Thymus (tissue), 11 donors: ENCODE measurements around the gene ETS1. TPM values are rescaled to one million over a fixed set of nuclear protein-coding genes. Genes with fewer than 3 reads are reported as not detected.

Experiments
- DNase-seq, 9 donors: peaks; one replicate each; pipeline ENCODE4 v3.0.0-alpha.2; 2013; ENCODE audit warnings: low spot score in 9 of 9, low read depth in 6 of 9, missing footprints in 1 of 9
- H3K27ac ChIP-seq, 2 donors: one replicate each; pipeline ENCODE4 v1.5.1; 2013; ENCODE audit warnings: control low read depth in 1 of 2, low read depth in 1 of 2, low read length in 1 of 2, mild to moderate bottlenecking in 1 of 2, moderate library complexity in 1 of 2
- H3K27me3 ChIP-seq, 2 donors: one replicate each; pipeline ENCODE4 v1.5.1; 2013; ENCODE audit warnings: low read length in 1 of 2; ENCODE audit not compliant: control insufficient read depth in 2 of 2, insufficient read depth in 1 of 2
- H3K36me3 ChIP-seq, 2 donors: one replicate each; pipeline ENCODE4 v1.5.1; 2013; ENCODE audit warnings: low read length in 1 of 2, mild to moderate bottlenecking in 1 of 2, moderate library complexity in 1 of 2; ENCODE audit not compliant: control insufficient read depth in 2 of 2, insufficient read depth in 2 of 2
- H3K4me1 ChIP-seq, 2 donors: one replicate each; pipeline ENCODE4 v1.5.1; 2013; ENCODE audit warnings: low read length in 2 of 2; ENCODE audit not compliant: control insufficient read depth in 2 of 2, insufficient read depth in 2 of 2
- H3K4me3 ChIP-seq, 2 donors: one replicate each; pipeline ENCODE4 v1.5.1; 2013; ENCODE audit warnings: low read length in 2 of 2, control low read depth in 1 of 2, mild to moderate bottlenecking in 1 of 2
- H3K9me3 ChIP-seq, 2 donors: one replicate each; pipeline ENCODE4 v1.5.1; 2013; ENCODE audit warnings: low read length in 1 of 2, mild to moderate bottlenecking in 1 of 2; ENCODE audit not compliant: control insufficient read depth in 2 of 2, insufficient read depth in 1 of 2
- WGBS: extraction: QIAGEN DNeasy Blood & Tissue Kit; methylation state at CpG from one replicate; pipeline ENCODE4 v1.1.7; 2013; 5-methylcytosine and 5-hydroxymethylcytosine counted together
- polyA plus RNA-seq: library from polyadenylated mRNA; stranded (reverse); fragments of 200-250 nt; gene quantifications from one replicate; pipeline ENCODE4 v1.2.3, GENCODE V29; 2013
- total RNA-seq: library from RNA; stranded (reverse); fragments of 120-200 nt; gene quantifications from one replicate; pipeline ENCODE4 v1.2.4, GENCODE V29; 2013
- donor health status: healthy.

Gene ETS1
- total and polyA plus RNA-seq, 2 donors: 171 to 223 TPM

DNA sequence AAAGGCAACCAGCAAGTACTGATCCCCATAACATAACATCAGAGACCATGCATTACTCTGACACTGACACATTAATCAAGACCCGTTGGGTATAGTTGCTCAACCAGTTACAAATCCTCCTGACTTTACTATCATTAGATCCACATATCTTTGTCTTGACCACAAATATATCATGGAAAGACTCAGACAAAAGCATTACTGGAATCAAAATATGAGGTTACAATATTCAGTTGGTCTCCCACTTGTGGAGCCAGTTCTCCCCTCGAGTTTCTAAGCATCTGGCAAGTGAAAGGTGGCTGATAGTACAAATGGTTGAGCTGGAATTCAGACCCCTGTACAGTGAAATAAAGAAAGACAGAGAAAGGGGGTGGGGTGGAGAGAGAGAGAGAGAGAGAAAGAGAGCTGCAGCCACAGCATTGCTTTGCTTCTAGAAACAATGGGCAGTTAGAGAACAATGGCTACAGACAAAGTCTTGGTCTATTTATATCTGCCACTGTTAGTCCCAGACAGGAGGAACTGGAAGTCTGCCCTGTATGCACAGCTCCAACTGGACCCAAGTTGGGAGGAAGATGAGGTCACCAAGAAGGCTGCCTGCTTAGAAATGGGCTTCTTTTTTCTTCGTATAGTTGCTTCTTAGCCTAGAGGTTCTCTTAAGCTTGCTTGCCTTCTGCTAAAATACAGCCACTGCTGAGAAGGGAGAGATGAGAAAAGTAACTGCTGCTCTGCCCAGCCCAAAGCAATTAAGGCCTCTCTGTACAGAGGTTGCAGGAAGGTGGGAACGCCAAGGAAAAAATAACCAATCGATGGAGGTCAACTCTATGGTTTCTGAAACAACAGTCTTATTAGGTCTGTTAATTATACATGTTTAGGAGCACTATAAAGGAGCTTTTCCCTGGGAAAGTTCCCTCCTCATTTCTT, 85.5 kb downstream of the ETS1 start:
- no peaks in the 10 kb centered on the region for H3K9me3 ChIP-seq
- H3K27me3 ChIP-seq: no peaks in the 10 kb centered on the region
- 86% methylated on average over 5 of the region's 5 CpGs for WGBS
- H3K4me3 ChIP-seq: peak overlapping the region in 1 of 2 donors; percentile 24
- peaks cover 71 to 95% of the 10 kb centered on the region in 2 donors for H3K4me1 ChIP-seq
- H3K27ac ChIP-seq: peak overlapping the region; percentile 10 to 33
- peaks cover 44 to 94% of the 10 kb centered on the region in 2 donors for H3K36me3 ChIP-seq
- DNase-seq: no peak

DNA sequence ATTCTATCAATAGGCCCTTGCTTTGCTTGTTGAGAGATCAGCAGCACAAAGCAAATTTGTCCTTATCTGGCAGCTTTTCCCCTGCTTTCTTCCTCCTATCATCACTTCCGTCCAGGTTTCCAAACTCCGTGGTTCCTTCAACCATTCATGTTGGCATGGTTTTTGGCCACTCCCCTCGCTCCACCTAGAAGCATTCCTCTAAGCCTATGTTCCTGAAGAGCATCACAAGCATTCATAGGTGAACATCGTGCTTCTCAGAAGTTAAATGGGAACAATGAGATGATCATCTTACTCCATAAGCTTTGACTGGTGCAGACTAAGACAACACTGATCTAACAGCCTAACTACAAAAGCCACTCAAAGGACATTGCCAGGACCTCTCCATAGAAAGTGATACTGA, 86.3 kb downstream of the ETS1 start:
- H3K27ac ChIP-seq: peak overlapping the region; percentile 48 to 64
- H3K4me3 ChIP-seq: peak overlapping the region in 1 of 2 donors; percentile 8
- WGBS: 90% methylated on average over 4 of the region's 4 CpGs
- no peaks in the 10 kb centered on the region for H3K27me3 ChIP-seq
- DNase-seq: no peak
- H3K9me3 ChIP-seq: no peaks in the 10 kb centered on the region
- peaks cover 74 to 96% of the 10 kb centered on the region in 2 donors for H3K4me1 ChIP-seq
- peaks cover 44 to 94% of the 10 kb centered on the region in 2 donors for H3K36me3 ChIP-seq

DNA sequence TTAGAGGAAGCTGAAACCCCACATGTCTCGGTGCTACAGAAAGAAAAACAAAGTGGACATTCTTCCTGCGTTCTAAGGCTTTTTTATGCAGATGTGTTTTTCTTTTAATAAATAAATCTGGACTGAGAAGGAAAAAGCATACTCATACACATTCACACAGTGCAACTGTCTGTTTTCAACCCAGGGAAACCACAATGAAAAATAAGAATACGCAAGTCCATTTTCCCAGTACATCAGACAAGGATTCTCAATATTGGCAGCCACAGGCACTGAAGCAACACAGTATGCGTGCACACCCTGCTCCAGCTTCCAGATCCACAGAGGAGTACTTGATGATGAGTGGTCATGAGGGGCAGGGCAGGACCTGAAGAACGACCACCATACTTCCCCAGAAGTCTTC, 86.9 kb downstream of the ETS1 start:
- H3K27ac ChIP-seq: peak overlapping the region; percentile 0 to 64
- DNase-seq: no peak
- peaks cover 69 to 93% of the 10 kb centered on the region in 2 donors for H3K4me1 ChIP-seq
- peaks cover 39 to 91% of the 10 kb centered on the region in 2 donors for H3K36me3 ChIP-seq
- H3K9me3 ChIP-seq: no peaks in the 10 kb centered on the region
- no peak overlapping the region for H3K4me3 ChIP-seq
- WGBS: 70% methylated on average over 5 of the region's 5 CpGs
- no peaks in the 10 kb centered on the region for H3K27me3 ChIP-seq

DNA sequence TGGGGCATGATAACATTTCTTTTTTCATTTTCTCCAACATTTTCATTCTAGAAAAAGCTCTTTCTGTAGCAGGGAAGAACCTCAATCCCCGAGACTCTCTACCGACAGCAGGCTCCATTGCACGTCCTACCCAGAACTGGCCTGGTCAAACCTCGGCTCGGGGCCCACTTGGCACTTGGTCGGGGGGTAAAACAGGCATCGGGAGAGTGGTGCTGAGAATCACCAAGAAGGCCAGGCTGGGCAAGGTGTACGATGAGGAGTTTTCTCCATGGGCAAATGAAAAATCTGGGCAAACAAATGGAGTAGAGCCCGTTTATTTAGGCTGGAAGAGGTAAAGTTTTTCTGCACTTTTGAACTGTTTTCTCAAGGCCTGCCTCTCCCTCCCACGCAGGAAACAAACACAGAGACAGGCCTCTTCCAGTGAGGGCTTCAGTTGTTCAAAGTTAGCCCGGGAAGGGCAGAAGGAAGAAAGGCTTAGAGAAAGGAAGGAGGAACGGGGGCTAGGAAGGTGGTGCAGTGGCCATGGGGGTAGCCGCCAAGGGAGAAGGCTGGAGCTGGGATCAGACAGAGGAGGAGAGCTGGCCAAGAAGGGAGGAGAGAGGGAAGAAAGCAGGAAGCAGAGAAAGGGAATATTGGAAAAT, 87.6 kb downstream of the ETS1 start:
- H3K27me3 ChIP-seq: no peaks in the 10 kb centered on the region
- H3K4me3 ChIP-seq: no peak overlapping the region
- H3K36me3 ChIP-seq: peaks cover 35 to 89% of the 10 kb centered on the region in 2 donors
- no peaks in the 10 kb centered on the region for H3K9me3 ChIP-seq
- DNase-seq: no peak
- 81% methylated on average over 13 of the region's 13 CpGs for WGBS
- H3K27ac ChIP-seq: peak overlapping the region; percentile 64 to 79
- H3K4me1 ChIP-seq: peaks cover 65 to 93% of the 10 kb centered on the region in 2 donors

DNA sequence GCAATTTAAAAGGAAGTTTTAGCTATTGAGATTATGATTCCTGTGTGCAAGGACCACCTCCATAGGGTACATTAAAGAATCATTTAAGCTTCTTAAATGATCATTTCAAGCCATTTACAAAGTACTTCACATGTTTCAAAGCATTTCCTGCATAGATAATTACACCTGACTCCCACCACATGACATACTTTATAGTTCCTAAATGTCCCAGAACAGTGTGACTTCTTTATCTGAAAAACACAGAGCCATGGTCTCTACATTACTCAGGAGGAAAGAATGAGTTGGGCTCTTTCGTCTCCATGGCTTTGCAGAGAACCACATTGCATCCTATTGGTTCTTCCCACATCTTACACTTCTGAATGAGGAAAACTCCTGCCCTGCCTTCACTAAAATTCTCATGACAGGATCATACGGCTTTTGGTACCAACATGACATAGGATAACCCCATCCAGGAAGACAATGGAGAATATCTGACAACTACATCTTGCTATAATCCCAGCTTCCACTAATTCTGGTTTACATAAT, 88.6 kb downstream of the ETS1 start:
- H3K27ac ChIP-seq: peak overlapping the region; percentile 36 to 64
- no peaks in the 10 kb centered on the region for H3K9me3 ChIP-seq
- DNase-seq: no peak
- H3K4me3 ChIP-seq: peak overlapping the region; percentile 4
- WGBS: 66% methylated on average over 2 of the region's 2 CpGs
- H3K27me3 ChIP-seq: no peaks in the 10 kb centered on the region
- peaks cover 64 to 92% of the 10 kb centered on the region in 2 donors for H3K4me1 ChIP-seq
- H3K36me3 ChIP-seq: peaks cover 35 to 90% of the 10 kb centered on the region in 2 donors

DNA sequence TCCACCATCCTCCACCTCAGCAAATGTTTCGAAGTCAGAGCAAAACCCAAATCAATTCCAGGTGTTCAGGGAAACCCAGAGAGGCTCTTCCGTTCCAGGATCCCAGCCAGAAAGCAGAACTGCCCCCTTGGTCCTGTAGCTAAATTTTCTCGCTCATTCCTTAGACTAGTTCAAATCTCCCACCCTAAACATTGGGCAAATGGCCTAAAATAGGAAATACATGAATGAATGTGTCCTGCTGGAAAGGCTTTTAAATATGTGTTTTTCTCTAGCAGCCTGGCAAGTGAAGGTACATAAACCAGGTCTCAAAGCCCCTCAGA, 89.6 kb downstream of the ETS1 start:
- DNase-seq: no peak
- Histone ChIP-seq H3K27ac (peak overlapping the region; percentile 67 to 71), H3K9me3 (no peaks in the 10 kb centered on the region), H3K4me3 (no peak overlapping the region), H3K4me1 (peaks cover 62 to 90% of the 10 kb centered on the region in 2 donors), H3K27me3 (no peaks in the 10 kb centered on the region), H3K36me3 (peaks cover 40 to 91% of the 10 kb centered on the region in 2 donors)
- 81% methylated on average over 3 of the region's 3 CpGs for WGBS

DNA sequence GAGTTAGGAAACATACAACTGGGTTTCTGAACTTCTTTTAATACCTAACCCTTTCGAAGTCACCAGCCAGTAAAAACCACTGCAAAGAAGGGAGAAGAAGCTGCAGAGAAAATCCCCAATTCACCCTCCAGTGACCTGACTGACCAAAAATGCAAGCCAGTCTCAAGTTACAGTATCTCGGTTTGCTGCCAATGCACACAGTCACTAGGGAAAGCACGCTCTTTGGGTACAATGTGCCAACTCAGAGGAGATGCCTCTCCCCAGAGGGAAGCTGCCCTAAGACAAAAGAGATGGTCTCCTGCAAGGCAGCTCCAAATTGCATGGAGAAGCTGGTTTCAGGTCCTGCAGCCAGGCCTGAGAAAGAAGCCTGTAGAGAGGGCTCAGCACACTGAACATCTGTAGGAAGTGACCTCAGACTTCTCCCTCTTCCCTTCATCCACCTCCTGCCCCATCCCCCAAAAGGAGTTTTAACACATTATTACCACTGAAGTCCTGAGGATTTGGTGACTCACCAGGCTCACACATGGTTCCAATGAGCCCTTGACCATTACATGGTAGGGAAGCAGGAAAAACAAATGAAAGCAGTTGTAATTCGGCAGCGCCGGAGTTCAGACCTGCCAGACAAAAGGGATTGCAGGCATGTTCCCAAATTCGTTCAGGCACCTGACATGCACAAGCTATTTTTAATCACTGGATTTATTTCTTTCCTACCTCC, 90.1 kb downstream of the ETS1 start:
- no peak for DNase-seq
- Histone ChIP-seq H3K27me3 (no peaks in the 10 kb centered on the region), H3K4me1 (peaks cover 62 to 90% of the 10 kb centered on the region in 2 donors), H3K4me3 (no peak overlapping the region), H3K9me3 (no peaks in the 10 kb centered on the region), H3K36me3 (peaks cover 45 to 91% of the 10 kb centered on the region in 2 donors), H3K27ac (peak overlapping the region; percentile 67 to 71)
- 77% methylated on average over 7 of the region's 7 CpGs for WGBS

DNA sequence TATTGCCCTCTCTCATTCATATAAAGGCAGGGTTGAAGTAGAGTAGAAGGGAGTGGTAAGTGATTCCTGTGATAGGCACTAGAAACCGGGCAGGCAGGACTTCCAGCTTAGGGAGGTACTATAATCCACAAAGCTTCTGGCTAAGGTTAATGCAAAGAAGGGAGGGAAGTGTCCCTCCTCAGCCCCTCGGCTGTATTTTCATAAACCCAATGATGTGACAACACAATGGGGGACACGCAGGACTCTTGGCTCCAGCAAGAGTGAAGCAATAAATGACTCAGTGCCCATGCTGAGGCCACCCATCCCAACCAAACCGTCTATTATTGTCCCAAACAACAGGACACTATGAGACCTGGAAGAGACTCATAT, 90.7 kb downstream of the ETS1 start:
- Histone ChIP-seq H3K9me3 (no peaks in the 10 kb centered on the region), H3K4me3 (no peak overlapping the region), H3K27me3 (no peaks in the 10 kb centered on the region), H3K27ac (peak overlapping the region; percentile 67 to 71), H3K4me1 (peaks cover 60 to 86% of the 10 kb centered on the region in 2 donors), H3K36me3 (peaks cover 44 to 91% of the 10 kb centered on the region in 2 donors)
- 88% methylated on average over 4 of the region's 4 CpGs for WGBS
- DNase-seq: no peak
